ENCODE results near the gene LIPN.

GRCh38 chr10:88733215-88733614 lies 26.6 kb upstream of the LIPN start:
- TF ChIP-seq POLR2AphosphoS5 (IDR thresholded peaks at IDR 0.05; ENCODE audit: low read depth, low read length) (no peak), FOXP2 (optimal IDR thresholded peaks at IDR 0.05; ENCODE audit: borderline replicate concordance, extremely low read depth, extremely low read length, insufficient read depth) (no peak)

All from PFSK-1 (cell line).